ENCODE data around the gene CRABP1.

DNA sequence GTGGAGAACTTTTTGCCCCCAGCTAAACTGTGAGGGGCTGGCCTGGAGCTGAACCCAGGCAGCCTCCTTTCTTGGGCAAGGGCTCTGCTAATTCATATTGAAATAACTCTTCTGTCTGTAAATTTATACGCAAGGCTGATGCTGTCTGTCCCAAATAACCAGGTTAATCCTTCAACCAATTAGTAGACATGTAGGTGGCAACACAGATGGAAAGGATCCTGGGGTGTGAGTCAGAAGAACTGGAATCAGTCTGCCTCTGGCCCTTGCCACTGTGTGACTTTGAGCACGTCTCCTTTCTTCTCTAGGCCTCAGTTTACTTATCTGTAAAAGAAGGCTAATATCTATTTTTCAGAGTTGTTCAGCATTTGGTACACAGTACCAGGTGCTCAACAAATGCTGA is 49.6 kb downstream of the CRABP1 start:
- TF ChIP-seq, protein P1, sequence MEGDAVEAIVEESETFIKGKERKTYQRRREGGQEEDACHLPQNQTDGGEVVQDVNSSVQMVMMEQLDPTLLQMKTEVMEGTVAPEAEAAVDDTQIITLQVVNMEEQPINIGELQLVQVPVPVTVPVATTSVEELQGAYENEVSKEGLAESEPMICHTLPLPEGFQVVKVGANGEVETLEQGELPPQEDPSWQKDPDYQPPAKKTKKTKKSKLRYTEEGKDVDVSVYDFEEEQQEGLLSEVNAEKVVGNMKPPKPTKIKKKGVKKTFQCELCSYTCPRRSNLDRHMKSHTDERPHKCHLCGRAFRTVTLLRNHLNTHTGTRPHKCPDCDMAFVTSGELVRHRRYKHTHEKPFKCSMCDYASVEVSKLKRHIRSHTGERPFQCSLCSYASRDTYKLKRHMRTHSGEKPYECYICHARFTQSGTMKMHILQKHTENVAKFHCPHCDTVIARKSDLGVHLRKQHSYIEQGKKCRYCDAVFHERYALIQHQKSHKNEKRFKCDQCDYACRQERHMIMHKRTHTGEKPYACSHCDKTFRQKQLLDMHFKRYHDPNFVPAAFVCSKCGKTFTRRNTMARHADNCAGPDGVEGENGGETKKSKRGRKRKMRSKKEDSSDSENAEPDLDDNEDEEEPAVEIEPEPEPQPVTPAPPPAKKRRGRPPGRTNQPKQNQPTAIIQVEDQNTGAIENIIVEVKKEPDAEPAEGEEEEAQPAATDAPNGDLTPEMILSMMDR (conservative IDR thresholded peaks at IDR 0.05; ENCODE audit: low read length) = no peak
- TF ChIP-seq EZH2phosphoT487 (IDR thresholded peaks at IDR 0.05; ENCODE audit: borderline replicate concordance, low read depth, low read length) = no peak

Measured in OCI-LY7 (cell line).